Thoracic aorta (tissue), 2 donors: ENCODE results near the gene GPSM1. TPM values are rescaled to one million over a fixed set of nuclear protein-coding genes. Genes with fewer than 3 reads are reported as not detected.

ENCODE experiments used
- ATAC-seq: fragments of 150-250 bp; one replicate; pipeline ENCODE4 v1.8.0; 2017; ENCODE audit warnings: low read depth; ENCODE audit not compliant: insufficient number of reproducible peaks, low FRiP score
- DNase-seq: peaks from one replicate; pipeline ENCODE4 v3.0.0-alpha.2; 2020; ENCODE audit warnings: low spot score
- H3K27ac ChIP-seq, 2 donors: fragments of 200-600 bp; sonication (generic); 1 replicate in 1 of 2; 2 replicates in 1 of 2; pipeline ENCODE4 v1.5.1; 2016; ENCODE audit warnings: mild to moderate bottlenecking in 2 of 2, moderate library complexity in 2 of 2
- H3K27me3 ChIP-seq: fragments of 200-600 bp; sonication (generic); replicated peaks from 2 replicates; pipeline ENCODE4 v1.6.0; 2016; ENCODE audit warnings: mild to moderate bottlenecking; ENCODE audit not compliant: insufficient read depth
- H3K36me3 ChIP-seq: fragments of 200-600 bp; sonication (generic); one replicate; pipeline ENCODE4 v1.5.1; 2016
- H3K4me1 ChIP-seq, 2 donors: fragments of 200-600 bp; sonication (generic); 1 replicate in 1 of 2; 2 replicates in 1 of 2; pipeline versions ENCODE4 v1.5.1 to v1.6.0; 2016; ENCODE audit warnings: low read depth in 2 of 2, mild to moderate bottlenecking in 1 of 2; ENCODE audit not compliant: control insufficient read depth in 1 of 2
- H3K4me3 ChIP-seq: fragments of 200-600 bp; sonication (generic); 2 replicates; pipeline ENCODE4 v1.5.1; 2016; ENCODE audit warnings: mild to moderate bottlenecking
- H3K9me3 ChIP-seq: fragments of 200-600 bp; sonication (generic); 2 replicates; pipeline ENCODE4 v1.5.1; 2016
- CTCF ChIP-seq: fragments of 200-600 bp; sonication (generic); IDR thresholded peaks from one replicate; pipeline ENCODE4 v1.5.1; 2019; ENCODE audit warnings: antibody characterized with exemption
- total RNA-seq, 2 donors: library from RNA; depleted of rRNA; stranded (reverse); fragments of >200 nt; gene quantifications; one replicate each; pipeline versions ENCODE4 v1.1.0 to v1.2.3, GENCODE V29; 2016

Gene GPSM1
- total RNA-seq, 2 donors from 2014 or later, result 29.2 to 33.6 TPM

DNA sequence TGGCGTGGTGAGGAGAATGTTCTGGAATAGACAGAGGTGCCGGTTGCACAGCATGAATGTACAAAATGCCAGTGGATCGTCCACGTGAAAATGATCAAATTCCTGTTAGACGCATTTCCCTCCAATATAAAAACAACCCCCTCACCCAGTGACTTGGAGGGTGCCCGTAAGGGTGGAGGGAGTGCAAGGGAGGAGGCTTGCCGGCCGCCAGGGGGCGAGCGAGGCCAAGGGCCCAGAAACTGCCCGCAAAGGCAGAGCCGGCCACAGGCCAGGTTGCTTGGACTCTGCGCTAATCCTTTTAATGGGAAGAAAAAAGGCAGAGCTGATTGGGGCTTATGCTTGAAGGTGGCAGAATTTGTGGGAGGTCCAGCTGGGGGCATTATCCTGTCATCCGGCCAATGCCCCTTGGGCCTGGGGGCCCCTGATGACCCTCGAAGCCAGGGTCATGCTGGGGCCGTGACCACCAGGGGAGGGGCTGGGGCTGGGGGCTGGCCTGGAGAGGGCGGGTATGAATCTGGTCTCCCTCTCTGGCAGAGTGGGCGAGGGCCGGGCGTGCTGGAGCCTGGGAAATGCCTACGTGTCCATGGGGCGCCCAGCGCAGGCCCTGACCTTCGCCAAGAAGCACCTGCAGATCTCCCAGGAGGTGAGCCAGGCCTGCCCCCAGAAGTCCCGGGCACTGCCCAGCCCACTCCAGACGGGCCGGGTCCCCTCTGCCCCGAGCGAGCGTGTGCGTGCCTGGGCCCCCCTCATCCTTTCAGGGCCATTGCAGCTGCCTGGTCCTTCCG, 12.0 kb downstream of the GPSM1 start:
- no peak for ATAC-seq
- Histone ChIP-seq H3K4me1 (peaks cover 0 to 13% of the 10 kb centered on the region in 2 donors), H3K9me3 (no peaks in the 10 kb centered on the region), H3K27ac (no peak overlapping the region), H3K4me3 (no peak overlapping the region), H3K27me3 (no peaks in the 10 kb centered on the region), H3K36me3 (peaks cover 32% of the 10 kb centered on the region)
- peak; percentile 74 for TF ChIP-seq CTCF
- no peak for DNase-seq

DNA sequence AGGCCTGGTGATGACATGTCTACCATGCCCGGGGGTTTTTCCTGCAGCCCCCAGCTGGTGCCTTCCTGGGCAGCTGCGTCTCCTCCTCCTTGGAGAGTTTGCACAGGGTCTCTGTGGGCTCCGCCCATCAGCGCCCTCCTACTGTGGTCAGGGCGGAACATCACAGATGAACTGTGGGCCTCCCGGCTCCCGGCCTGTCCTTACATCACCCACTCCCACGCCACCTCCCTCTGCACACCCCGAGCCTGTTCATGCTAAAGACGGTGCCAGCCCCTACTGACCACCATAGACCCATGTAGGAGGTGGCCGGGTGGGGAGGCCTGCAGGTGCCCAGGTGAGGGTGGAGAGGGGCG, 12.6 kb downstream of the GPSM1 start:
- TF ChIP-seq CTCF, result no peak
- peaks cover 0 to 19% of the 10 kb centered on the region in 2 donors for H3K4me1 ChIP-seq
- H3K36me3 ChIP-seq, result peaks cover 32% of the 10 kb centered on the region
- H3K9me3 ChIP-seq, result no peaks in the 10 kb centered on the region
- ATAC-seq, result no peak
- H3K27ac ChIP-seq, result no peak overlapping the region
- no peaks in the 10 kb centered on the region for H3K27me3 ChIP-seq
- no peak overlapping the region for H3K4me3 ChIP-seq
- DNase-seq, result no peak

DNA sequence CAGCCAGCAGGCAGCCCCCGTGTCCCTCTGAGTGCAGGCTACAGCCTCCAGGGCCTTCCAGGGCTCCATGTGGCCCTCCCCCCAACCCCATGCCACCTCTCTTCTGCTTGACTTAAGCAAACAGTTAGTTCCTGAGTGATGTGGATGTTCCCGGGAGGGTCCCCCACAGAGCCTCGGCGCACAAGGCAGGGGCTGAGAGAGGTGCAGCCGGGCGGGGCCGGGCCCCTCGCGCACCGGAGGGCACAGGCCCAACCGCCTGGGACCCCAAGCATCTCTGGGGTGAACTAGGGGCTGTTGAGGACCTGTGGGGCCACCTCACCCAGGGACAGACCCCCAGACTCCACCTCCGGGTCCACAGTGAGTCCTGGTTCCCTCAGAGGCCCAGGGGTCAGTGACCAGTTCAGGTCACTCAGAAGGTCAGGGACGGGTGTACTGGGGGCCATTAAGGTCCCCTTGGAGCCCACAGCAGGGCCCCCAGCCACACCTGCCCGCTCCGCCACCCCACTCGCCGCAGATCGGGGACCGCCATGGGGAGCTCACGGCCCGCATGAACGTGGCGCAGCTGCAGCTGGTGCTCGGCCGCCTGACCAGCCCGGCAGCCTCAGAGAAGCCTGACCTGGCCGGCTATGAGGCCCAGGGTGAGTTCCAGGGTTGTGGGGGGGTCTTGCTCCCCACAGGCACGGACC, 13.2 kb downstream of the GPSM1 start:
- peaks cover 28% of the 10 kb centered on the region for H3K36me3 ChIP-seq
- peaks cover 0 to 24% of the 10 kb centered on the region in 2 donors for H3K4me1 ChIP-seq
- H3K27me3 ChIP-seq, result no peaks in the 10 kb centered on the region
- TF ChIP-seq CTCF, result no peak
- H3K4me3 ChIP-seq, result no peak overlapping the region
- H3K27ac ChIP-seq, result no peak overlapping the region
- ATAC-seq (no peak), DNase-seq (no peak)
- H3K9me3 ChIP-seq, result no peaks in the 10 kb centered on the region

DNA sequence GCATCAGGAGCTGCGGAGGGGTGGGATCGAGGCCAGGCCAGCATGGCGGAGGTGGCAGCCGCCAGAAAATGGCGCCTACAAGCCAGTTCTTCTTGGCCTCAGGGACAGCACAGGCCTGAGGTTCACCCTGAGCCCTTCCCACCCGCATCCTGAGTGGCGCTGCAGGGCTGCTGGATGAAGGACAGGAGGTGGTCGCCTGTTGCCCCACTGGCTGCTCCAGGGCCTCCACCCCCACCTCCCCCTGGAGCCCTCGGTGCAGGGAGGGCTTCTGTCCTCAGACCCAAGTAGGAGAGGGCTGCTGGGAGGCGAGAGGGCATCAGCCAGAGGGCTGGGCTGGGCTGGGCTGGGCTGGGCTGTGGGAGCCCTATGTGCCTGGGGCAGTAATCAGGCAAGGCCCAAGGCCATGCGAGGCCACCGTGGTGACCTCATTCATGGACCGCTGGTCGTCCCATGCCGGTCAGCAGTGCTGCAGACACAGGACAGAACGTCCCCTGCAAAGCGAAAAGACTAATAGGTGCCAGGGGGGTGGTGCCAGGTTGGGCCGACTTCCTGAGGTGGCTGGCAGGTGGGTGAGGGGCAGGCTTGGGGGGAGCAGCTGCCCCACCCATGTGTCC, 13.8 kb downstream of the GPSM1 start:
- Histone ChIP-seq H3K27ac (no peak overlapping the region), H3K4me1 (peaks cover 3 to 29% of the 10 kb centered on the region in 2 donors), H3K4me3 (no peak overlapping the region), H3K36me3 (peaks cover 25% of the 10 kb centered on the region), H3K9me3 (no peaks in the 10 kb centered on the region), H3K27me3 (no peaks in the 10 kb centered on the region)
- ATAC-seq (no peak), DNase-seq (no peak)
- TF ChIP-seq CTCF, result no peak

GRCh38 chr9:136341769-136342168, 14.4 kb downstream of the GPSM1 start:
- no peak for ATAC-seq
- TF ChIP-seq CTCF, result no peak
- Histone ChIP-seq H3K9me3 (no peaks in the 10 kb centered on the region), H3K27me3 (no peaks in the 10 kb centered on the region), H3K4me1 (peaks cover 4 to 35% of the 10 kb centered on the region in 2 donors), H3K27ac (no peak overlapping the region), H3K4me3 (no peak overlapping the region), H3K36me3 (peaks cover 18% of the 10 kb centered on the region)
- no peak for DNase-seq
